Keratinocyte (primary cell): ENCODE measurements around the gene PRICKLE4.

Experiments
- EZH2 ChIP-seq: IDR thresholded peaks from one replicate; pipeline ENCODE4 v1.6.1; 2012; ENCODE audit warnings: inconsistent platforms, mild to moderate bottlenecking, low read length, moderate library complexity
- TF ChIP-seq, protein P1 (sequence below), 3 experiments: IDR thresholded peaks in 1 of 3; conservative IDR thresholded peaks in 1 of 3; optimal IDR thresholded peaks in 1 of 3; 2 replicates in 2 of 3; 3 replicates in 1 of 3; pipeline versions ENCODE3 to v1.5.1; 2011; ENCODE audit warnings: low read length in 3 of 3, mild to moderate bottlenecking in 3 of 3, moderate library complexity in 2 of 3, control low read depth in 1 of 3, inconsistent platforms in 1 of 3; ENCODE audit not compliant: insufficient read depth in 2 of 3; ENCODE audit errors: extremely low read depth in 1 of 3

DNA sequence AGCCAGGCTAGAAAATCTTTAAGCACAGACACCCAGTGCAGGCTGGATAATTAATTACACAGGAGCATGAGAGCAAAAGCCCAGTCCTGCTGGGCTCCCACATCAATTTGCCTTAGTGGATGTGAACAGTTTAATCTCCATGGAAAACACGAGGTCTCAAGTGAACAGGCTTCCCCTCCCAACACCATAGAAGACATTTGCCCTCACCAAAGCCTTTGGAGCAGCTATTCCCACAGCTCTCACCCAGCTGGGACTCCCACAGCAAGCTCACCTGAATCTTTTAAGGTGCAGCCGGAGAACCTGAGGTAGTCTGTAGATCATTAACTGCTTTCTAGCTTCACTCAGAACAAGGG, 19.0 kb downstream of the PRICKLE4 start:
- TF ChIP-seq, protein P1, sequence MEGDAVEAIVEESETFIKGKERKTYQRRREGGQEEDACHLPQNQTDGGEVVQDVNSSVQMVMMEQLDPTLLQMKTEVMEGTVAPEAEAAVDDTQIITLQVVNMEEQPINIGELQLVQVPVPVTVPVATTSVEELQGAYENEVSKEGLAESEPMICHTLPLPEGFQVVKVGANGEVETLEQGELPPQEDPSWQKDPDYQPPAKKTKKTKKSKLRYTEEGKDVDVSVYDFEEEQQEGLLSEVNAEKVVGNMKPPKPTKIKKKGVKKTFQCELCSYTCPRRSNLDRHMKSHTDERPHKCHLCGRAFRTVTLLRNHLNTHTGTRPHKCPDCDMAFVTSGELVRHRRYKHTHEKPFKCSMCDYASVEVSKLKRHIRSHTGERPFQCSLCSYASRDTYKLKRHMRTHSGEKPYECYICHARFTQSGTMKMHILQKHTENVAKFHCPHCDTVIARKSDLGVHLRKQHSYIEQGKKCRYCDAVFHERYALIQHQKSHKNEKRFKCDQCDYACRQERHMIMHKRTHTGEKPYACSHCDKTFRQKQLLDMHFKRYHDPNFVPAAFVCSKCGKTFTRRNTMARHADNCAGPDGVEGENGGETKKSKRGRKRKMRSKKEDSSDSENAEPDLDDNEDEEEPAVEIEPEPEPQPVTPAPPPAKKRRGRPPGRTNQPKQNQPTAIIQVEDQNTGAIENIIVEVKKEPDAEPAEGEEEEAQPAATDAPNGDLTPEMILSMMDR (optimal IDR thresholded peaks at IDR 0.05 in 1 of 3, IDR thresholded peaks at IDR 0.05 in 1 of 3, conservative IDR thresholded peaks at IDR 0.05 in 1 of 3; ENCODE audit: extremely low read depth in 1 of 3, insufficient read depth in 2 of 3, low read length in 3 of 3): no peak
- TF ChIP-seq EZH2: no peak
